Tibial nerve (tissue), 4 donors: Measurements from ENCODE around the gene SPTSSB. TPM values are rescaled to one million over a fixed set of nuclear protein-coding genes. Genes with fewer than 3 reads are reported as not detected.

Experiments
- DNase-seq, 2 donors: peaks; one replicate each; pipeline ENCODE4 v3.0.0-alpha.2; 2019; ENCODE audit warnings: low spot score in 2 of 2
- H3K27ac ChIP-seq, 4 donors: fragments of 200-600 bp; sonication (generic) in 3 of 4; one replicate each; pipeline ENCODE4 v1.5.1; 2017 to 2019; ENCODE audit warnings: mild to moderate bottlenecking in 1 of 4
- H3K27me3 ChIP-seq, 2 donors: fragments of 200-600 bp; sonication (generic) in 1 of 2; one replicate each; pipeline versions ENCODE4 v1.5.1 to v1.6.0; 2017 to 2019
- H3K36me3 ChIP-seq, 3 donors: fragments of 200-600 bp; sonication (generic); one replicate each; pipeline ENCODE4 v1.5.1; 2018 to 2019
- H3K4me1 ChIP-seq, 4 donors: fragments of 200-600 bp; sonication (generic) in 3 of 4; one replicate each; pipeline ENCODE4 v1.5.1; 2017 to 2019
- H3K4me3 ChIP-seq, 4 donors: fragments of 200-600 bp; sonication (generic) in 3 of 4; one replicate each; pipeline ENCODE4 v1.5.1; 2017 to 2019; ENCODE audit warnings: mild to moderate bottlenecking in 1 of 4, moderate library complexity in 1 of 4
- H3K9me3 ChIP-seq, 4 donors: fragments of 200-600 bp; sonication (generic) in 3 of 4; one replicate each; pipeline ENCODE4 v1.5.1; 2017 to 2019
- CTCF ChIP-seq, 5 experiments: fragments of 200-600 bp in 3 of 5; fragments of 450-650 bp in 2 of 5; sonication (generic) in 3 of 5; IDR thresholded peaks; one replicate each; pipeline ENCODE4 v1.5.1; 2016 to 2019; ENCODE audit warnings: antibody characterized with exemption in 5 of 5, mild to moderate bottlenecking in 3 of 5, moderate library complexity in 2 of 5
- EP300 ChIP-seq, 2 donors: sonication (generic); formaldehyde crosslinking; IDR thresholded peaks; one replicate each; pipeline ENCODE4 v1.6.1; 2017; ENCODE audit warnings: antibody characterized with exemption in 2 of 2, mild to moderate bottlenecking in 1 of 2
- POLR2A ChIP-seq, 2 donors: fragments of 450-650 bp; IDR thresholded peaks; one replicate each; pipeline ENCODE4 v1.6.1; 2017; ENCODE audit warnings: antibody characterized with exemption in 2 of 2, mild to moderate bottlenecking in 2 of 2, moderate library complexity in 2 of 2
- WGBS, 2 donors: methylation state at CpG; one replicate each; pipeline ENCODE4 v1.1.5; 2018; 5-methylcytosine and 5-hydroxymethylcytosine counted together
- total RNA-seq, 4 donors: library from RNA; depleted of rRNA; stranded (reverse); fragments of >200 nt; gene quantifications; one replicate each; pipeline ENCODE4 v1.1.0, GENCODE V29; 2016

The SPTSSB gene
- total RNA-seq, 4 donors from 2014 or later, result 0.63 TPM; not detected in 3

GRCh38 chr3:161348796-161349400 is 22.4 kb downstream of the SPTSSB start:
- WGBS, 2 donors, result 73 to 82% methylated on average over 2 of the region's 2 CpGs

GRCh38 chr3:161347726-161348125 is 23.6 kb downstream of the SPTSSB start:
- no peak for TF ChIP-seq CTCF (IDR thresholded peaks at IDR 0.05)
- no peak for TF ChIP-seq EP300 (IDR thresholded peaks at IDR 0.05)
- TF ChIP-seq POLR2A (IDR thresholded peaks at IDR 0.05), result no peak
- Histone ChIP-seq H3K27ac (no peak overlapping the region), H3K9me3 (no peaks in the 10 kb centered on the region), H3K4me3 (no peak overlapping the region), H3K27me3 (no peaks in the 10 kb centered on the region), H3K36me3 (no peaks in the 10 kb centered on the region), H3K4me1 (peaks cover 0 to 8% (median 0%) of the 10 kb centered on the region in 4 donors)
- DNase-seq, result no peak
- WGBS, 2 donors, result 81 to 87% methylated on average over 5 of the region's 5 CpGs

More at GRCh38 chr3:161348796-161349400, 22.4 kb downstream of the SPTSSB start:
- Histone ChIP-seq H3K4me3 (no peak overlapping the region), H3K9me3 (no peaks in the 10 kb centered on the region), H3K36me3 (no peaks in the 10 kb centered on the region), H3K27ac (no peak overlapping the region), H3K4me1 (peaks cover 0 to 8% (median 0%) of the 10 kb centered on the region in 4 donors), H3K27me3 (no peaks in the 10 kb centered on the region)
- TF ChIP-seq CTCF (IDR thresholded peaks at IDR 0.05) (no peak), POLR2A (IDR thresholded peaks at IDR 0.05) (no peak), EP300 (IDR thresholded peaks at IDR 0.05) (no peak)
- no peak for DNase-seq

- H3K4me3 ChIP-seq, result no peak overlapping the region
- DNase-seq, result no peak
- no peak overlapping the region for H3K27ac ChIP-seq
- no peak for TF ChIP-seq CTCF (IDR thresholded peaks at IDR 0.05)
- no peak for TF ChIP-seq EP300 (IDR thresholded peaks at IDR 0.05)
- TF ChIP-seq POLR2A (IDR thresholded peaks at IDR 0.05), result no peak
- no peaks in the 10 kb centered on the region for H3K9me3 ChIP-seq
- H3K4me1 ChIP-seq, result peaks cover 0 to 6% (median 0%) of the 10 kb centered on the region in 4 donors
- H3K27me3 ChIP-seq, result no peaks in the 10 kb centered on the region
- WGBS, 2 donors, result 46 to 59% methylated on average over 2 of the region's 2 CpGs
- H3K36me3 ChIP-seq, result no peaks in the 10 kb centered on the region
Measured at GRCh38 chr3:161345023-161345422, 26.3 kb downstream of the SPTSSB start.

- DNase-seq, result no peak
- Histone ChIP-seq H3K36me3 (no peaks in the 10 kb centered on the region), H3K9me3 (no peaks in the 10 kb centered on the region), H3K27me3 (no peaks in the 10 kb centered on the region), H3K4me1 (no peaks in the 10 kb centered on the region), H3K27ac (no peak overlapping the region), H3K4me3 (no peak overlapping the region)
- TF ChIP-seq CTCF (IDR thresholded peaks at IDR 0.05) (no peak), EP300 (IDR thresholded peaks at IDR 0.05) (no peak), POLR2A (IDR thresholded peaks at IDR 0.05) (no peak)
- 92 to 93% methylated on average over 1 of the region's 1 CpG for WGBS, 2 donors
Measured at GRCh38 chr3:161343986-161344385, 27.3 kb downstream of the SPTSSB start.

GRCh38 chr3:161343540-161343939 is 27.8 kb downstream of the SPTSSB start:
- DNase-seq, result no peak
- 66 to 72% methylated on average over 3 of the region's 3 CpGs for WGBS, 2 donors
- no peak overlapping the region for H3K27ac ChIP-seq
- H3K9me3 ChIP-seq, result no peaks in the 10 kb centered on the region
- H3K27me3 ChIP-seq, result no peaks in the 10 kb centered on the region
- no peaks in the 10 kb centered on the region for H3K36me3 ChIP-seq
- no peak for TF ChIP-seq POLR2A (IDR thresholded peaks at IDR 0.05)
- no peak for TF ChIP-seq EP300 (IDR thresholded peaks at IDR 0.05)
- no peak for TF ChIP-seq CTCF (IDR thresholded peaks at IDR 0.05)
- no peaks in the 10 kb centered on the region for H3K4me1 ChIP-seq
- H3K4me3 ChIP-seq, result no peak overlapping the region
